GM10266 (cell line): ENCODE results near the gene YAP1.
"Not testable (repeated sequence)": the region's sequence is repeated elsewhere in the genome, so short reads cannot be mapped to it uniquely, and the experiment has no call there.

ENCODE experiments used
- DNase-seq: peaks from one replicate; pipeline ENCODE4 v3.0.0; 2012; ENCODE audit errors: extremely low spot score
- TF ChIP-seq, protein P1 (sequence below): IDR thresholded peaks from 2 replicates; pipeline ENCODE4 v1.5.1; 2012; ENCODE audit warnings: mild to moderate bottlenecking, low read depth; ENCODE audit not compliant: control insufficient read depth, insufficient read depth; ENCODE audit errors: missing control alignments

Gene YAP1

DNA sequence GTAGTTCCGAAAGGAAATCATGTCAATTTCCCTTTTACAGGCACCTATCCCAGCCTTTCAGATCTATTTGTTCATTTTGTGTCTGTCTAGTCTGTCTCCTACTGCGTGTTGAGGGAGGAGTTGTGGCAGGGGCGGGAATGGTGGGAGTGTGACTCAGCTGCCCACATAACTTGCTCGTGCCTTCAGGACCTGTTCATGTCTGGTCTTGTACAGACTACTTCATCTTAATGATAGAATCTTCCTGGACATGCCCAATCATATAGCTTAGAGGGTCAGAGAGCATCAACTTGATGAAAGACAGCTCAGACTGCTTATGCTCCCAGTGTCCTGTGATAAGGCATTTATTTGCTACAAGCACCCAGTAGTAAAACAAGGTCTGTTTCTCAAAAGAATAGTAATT, 146.0 kb downstream of the YAP1 start:
- DNase-seq, result no peak
- TF ChIP-seq, protein P1, sequence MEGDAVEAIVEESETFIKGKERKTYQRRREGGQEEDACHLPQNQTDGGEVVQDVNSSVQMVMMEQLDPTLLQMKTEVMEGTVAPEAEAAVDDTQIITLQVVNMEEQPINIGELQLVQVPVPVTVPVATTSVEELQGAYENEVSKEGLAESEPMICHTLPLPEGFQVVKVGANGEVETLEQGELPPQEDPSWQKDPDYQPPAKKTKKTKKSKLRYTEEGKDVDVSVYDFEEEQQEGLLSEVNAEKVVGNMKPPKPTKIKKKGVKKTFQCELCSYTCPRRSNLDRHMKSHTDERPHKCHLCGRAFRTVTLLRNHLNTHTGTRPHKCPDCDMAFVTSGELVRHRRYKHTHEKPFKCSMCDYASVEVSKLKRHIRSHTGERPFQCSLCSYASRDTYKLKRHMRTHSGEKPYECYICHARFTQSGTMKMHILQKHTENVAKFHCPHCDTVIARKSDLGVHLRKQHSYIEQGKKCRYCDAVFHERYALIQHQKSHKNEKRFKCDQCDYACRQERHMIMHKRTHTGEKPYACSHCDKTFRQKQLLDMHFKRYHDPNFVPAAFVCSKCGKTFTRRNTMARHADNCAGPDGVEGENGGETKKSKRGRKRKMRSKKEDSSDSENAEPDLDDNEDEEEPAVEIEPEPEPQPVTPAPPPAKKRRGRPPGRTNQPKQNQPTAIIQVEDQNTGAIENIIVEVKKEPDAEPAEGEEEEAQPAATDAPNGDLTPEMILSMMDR, result no peak

DNA sequence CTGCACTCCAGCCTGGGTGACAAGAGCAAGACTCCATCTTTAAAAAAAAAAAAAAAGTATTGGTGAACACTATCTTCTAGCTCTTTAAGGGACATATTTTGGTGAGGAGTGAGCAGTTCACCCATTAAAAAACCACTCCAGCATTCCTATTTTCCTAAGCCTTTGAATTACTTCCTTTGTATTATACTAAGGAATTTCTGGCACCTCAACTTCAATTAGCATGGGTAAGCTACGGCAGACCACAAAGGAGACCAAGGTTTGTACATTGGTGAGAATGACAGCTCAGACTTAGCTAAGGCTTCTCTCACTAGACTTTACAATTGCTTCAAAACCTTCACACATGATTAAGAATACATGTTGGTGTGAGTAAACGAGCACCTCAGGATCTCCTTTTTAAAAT, 150.0 kb downstream of the YAP1 start:
- TF ChIP-seq, protein P1, result no peak
- no peak for DNase-seq

DNA sequence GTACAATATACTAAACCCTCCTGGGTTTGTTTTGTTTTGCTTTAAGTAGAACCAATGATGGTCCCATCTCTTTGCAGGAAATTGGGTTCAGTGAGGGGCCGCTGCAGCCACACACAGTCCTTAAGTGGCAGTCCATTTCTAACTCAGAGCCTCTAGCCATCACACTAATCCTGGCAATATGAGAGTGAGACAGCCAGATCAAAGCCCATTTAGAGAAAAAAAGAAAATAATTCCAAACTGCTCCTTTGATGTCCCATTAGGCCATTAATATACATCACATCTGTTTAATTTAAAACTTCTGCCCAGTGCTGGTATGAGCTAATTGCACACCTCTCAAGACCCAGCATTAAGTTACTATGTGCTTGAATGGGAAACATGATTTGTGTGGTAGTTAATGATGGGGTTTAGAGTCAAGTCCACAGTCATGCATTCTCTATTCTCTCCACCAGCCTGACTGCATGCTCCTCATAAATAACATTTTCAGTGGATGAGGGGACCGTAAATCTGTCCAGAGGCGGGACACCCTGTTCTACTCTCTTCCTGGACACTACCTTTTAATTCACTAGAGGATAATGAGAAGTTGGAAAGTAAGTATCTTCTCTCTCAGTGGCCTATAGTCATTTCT, 153.2 kb downstream of the YAP1 start:
- DNase-seq, result no peak
- TF ChIP-seq, protein P1, result no peak

DNA sequence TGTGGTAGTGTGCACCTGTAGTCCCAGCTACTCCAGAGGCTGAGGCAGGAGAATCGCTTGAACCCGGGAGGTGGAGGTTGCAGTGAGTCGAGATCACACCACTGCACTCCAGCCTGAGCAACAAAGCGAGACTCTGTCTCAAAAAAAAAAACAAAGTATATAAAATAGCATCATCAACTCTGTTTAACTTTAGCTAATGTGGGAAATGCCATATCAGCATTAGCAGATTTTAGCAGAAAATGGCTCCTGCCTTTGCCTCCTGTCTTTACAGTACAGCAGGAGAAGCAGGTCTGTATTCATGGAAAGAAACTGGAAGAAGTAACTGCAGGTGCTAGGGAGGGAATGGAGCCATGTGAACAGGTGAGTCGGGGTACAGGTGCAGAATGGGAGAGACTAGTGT, 154.5 kb downstream of the YAP1 start:
- DNase-seq, result not testable (repeated sequence)

DNA sequence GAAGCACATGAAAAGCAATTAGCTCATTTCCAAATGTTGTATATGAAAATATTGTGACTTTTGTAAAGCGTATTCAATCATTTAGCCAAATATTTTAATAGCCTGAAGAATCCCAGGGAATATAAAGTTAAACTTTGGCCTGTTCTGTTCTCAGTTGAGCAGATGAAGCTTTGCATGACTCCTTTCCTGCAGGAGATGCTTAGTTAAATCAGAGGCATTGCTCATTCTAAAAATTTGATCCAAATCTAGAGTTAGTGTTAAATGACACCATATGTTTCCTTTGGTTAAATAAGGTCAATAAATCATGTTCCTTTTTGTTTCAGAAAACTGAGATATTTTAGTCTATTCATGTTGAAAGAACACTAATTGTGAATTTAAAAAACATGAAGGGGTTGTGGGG, 155.9 kb downstream of the YAP1 start:
- DNase-seq, result no peak
- TF ChIP-seq, protein P1, result no peak

DNA sequence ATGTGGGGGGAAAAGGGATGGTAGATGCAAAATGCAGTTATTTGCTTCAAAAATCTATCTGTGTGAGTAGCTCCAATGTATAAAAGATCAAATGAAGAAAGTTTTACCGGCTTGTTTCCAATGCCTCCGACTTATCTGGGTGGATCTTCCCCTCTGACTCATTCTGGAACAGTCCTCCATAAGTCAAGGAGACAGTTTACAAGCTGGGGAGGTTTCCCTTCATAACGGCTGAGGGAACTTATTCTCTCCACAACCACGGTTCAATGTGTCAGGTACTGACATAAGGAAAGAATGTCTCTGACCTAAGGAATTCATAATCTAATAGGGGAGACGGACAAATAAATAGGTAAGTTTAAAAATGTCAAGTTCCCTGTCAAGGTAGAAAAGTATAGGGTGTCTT, 157.4 kb downstream of the YAP1 start:
- no peak for DNase-seq
- TF ChIP-seq, protein P1, result no peak

DNA sequence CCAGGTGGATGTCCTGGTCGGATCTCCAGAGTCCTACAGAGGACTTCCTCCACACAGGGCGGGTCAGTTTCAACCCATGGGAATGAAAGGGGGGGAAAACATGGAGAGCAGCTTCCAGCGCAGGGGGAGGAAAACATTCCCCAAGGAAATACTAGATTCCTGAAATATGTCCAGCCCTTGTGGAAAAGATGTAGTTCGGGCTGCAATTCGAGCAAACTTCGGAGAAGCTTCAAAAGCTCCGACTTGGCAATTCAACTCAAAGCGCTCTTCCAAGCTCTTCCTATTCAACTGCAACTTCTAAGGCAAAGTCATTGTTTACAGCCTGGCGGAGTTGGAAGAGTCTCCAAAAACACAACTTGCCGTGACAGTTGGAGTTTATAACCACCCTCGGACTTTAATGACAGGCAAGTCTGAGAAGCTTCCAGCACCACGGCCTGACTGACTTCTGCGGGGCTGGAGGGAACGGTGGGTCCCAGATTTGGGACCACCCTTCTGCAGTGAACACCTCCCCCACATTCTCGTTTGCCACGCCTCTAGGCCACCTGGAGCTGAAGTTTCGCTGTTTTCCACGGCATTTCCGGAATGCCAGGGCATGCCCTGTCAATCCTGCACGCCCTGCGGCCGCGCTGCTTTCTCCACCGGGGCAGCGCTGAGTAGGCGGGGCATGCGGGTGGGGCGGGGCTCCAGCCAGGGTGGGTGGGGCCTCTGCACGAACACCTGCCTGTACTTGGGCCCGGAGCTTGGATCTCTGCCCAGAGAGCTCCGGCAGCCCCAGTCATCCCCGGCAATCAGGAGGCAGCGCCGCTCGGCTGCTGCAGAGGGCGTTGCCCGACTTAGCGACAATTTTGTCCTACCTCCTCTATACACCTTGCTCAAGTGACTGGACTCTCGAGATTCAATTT, 158.1 kb downstream of the YAP1 start:
- DNase-seq, result peak; percentile 42
- TF ChIP-seq, protein P1, result peak; percentile 40
